MM.1S (cell line): ENCODE data around the gene BCAS3.

ENCODE experiments used
- DNase-seq: peaks from one replicate; pipeline ENCODE4 v3.0.0-alpha.2; 2015
- H2AFZ ChIP-seq: fragments of 300-600 bp; sonication (generic); 2 replicates; pipeline ENCODE4 v1.6.0; 2016; ENCODE audit warnings: antibody characterized with exemption, low read length
- H3F3A ChIP-seq: fragments of 300-600 bp; sonication (generic); 2 replicates; pipeline ENCODE4 v1.6.1; 2016; ENCODE audit warnings: mild to moderate bottlenecking, antibody characterized with exemption, low read length, moderate library complexity, mixed read lengths; ENCODE audit not compliant: insufficient read depth
- H3K27ac ChIP-seq: fragments of 300-600 bp; sonication (generic); 2 replicates; pipeline ENCODE4 v1.5.1; 2016; ENCODE audit warnings: mild to moderate bottlenecking, low read length
- H3K27me3 ChIP-seq: fragments of 300-600 bp; sonication (generic); replicated peaks from 2 replicates; pipeline ENCODE4 v1.6.0; 2016; ENCODE audit warnings: low read length; ENCODE audit not compliant: insufficient read depth
- H3K36me3 ChIP-seq: fragments of 300-600 bp; sonication (generic); replicated peaks from 2 replicates; pipeline ENCODE4 v1.6.1; 2016; ENCODE audit warnings: mild to moderate bottlenecking, low read length, mixed read lengths; ENCODE audit not compliant: insufficient read depth
- H3K4me1 ChIP-seq: fragments of 300-600 bp; sonication (generic); 2 replicates; pipeline ENCODE4 v1.6.1; 2016; ENCODE audit warnings: low read length, mixed read lengths
- H3K4me2 ChIP-seq: fragments of 300-600 bp; sonication (generic); 2 replicates; pipeline ENCODE4 v1.6.0; 2016; ENCODE audit warnings: low read depth, low read length
- H3K4me3 ChIP-seq: fragments of 300-600 bp; sonication (generic); 2 replicates; pipeline ENCODE4 v1.5.1; 2016; ENCODE audit warnings: low read length, mixed read lengths
- H3K79me2 ChIP-seq: fragments of 300-600 bp; sonication (generic); 2 replicates; pipeline ENCODE4 v1.6.1; 2016; ENCODE audit warnings: mixed run types, low read length, mixed read lengths
- H3K9ac ChIP-seq: fragments of 300-600 bp; sonication (generic); 2 replicates; pipeline ENCODE4 v1.6.1; 2016; ENCODE audit warnings: low read length, mixed read lengths
- H3K9me2 ChIP-seq: fragments of 300-600 bp; sonication (generic); replicated peaks from 2 replicates; pipeline ENCODE4 v1.6.1; 2016; ENCODE audit warnings: mild to moderate bottlenecking, low read length, mixed read lengths; ENCODE audit not compliant: insufficient read depth
- H3K9me3 ChIP-seq: fragments of 300-600 bp; sonication (generic); replicated peaks from 2 replicates; pipeline ENCODE4 v1.6.1; 2016; ENCODE audit warnings: mild to moderate bottlenecking, low read length, mixed read lengths; ENCODE audit not compliant: insufficient read depth
- H4K20me1 ChIP-seq: fragments of 300-600 bp; sonication (generic); 2 replicates; pipeline ENCODE4 v1.6.1; 2016; ENCODE audit warnings: mild to moderate bottlenecking, low read length, moderate library complexity, mixed read lengths; ENCODE audit not compliant: insufficient read depth
- CTCF ChIP-seq: fragments of 300-600 bp; sonication (generic); IDR thresholded peaks from 2 replicates; pipeline ENCODE4 v1.5.1; 2016; ENCODE audit warnings: antibody characterized with exemption, low read length, mixed read lengths
- EZH2 ChIP-seq: fragments of 300-600 bp; sonication (generic); optimal IDR thresholded peaks from 2 replicates; pipeline ENCODE3; 2017; ENCODE audit warnings: low read depth, mild to moderate bottlenecking, antibody characterized with exemption, low read length, mixed read lengths
- EZH2phosphoT487 ChIP-seq: fragments of 300-600 bp; sonication (generic); IDR thresholded peaks from 2 replicates; pipeline ENCODE4 v1.6.1; 2018; ENCODE audit warnings: antibody characterized with exemption, low read length

BCAS3 gene

DNA sequence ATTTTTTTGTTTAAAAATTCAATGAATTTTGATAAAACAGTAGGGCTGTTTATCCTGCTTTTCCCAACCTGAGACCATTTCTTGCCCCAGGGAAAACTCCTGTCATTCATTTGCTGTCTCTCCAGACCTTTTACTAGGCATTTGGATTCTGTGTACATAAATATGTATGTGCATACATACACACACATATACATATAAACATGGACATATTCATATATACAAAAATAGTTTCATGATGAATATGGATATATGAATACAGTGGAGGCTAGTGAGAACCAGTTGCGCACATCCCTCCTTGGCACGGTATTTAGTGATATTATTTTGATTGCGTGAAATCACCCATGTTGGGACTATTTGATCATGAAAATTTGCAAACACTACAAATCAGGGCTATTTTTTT lies 269.9 kb downstream of the BCAS3 start:
- Histone ChIP-seq H3K27me3 (no peaks in the 10 kb centered on the region), H3K4me2 (no peak overlapping the region), H3K9me3 (no peaks in the 10 kb centered on the region), H3K9ac (no peak overlapping the region), H3K4me1 (no peaks in the 10 kb centered on the region), H3K27ac (no peak overlapping the region), H3K9me2 (no peaks in the 10 kb centered on the region), H3F3A (no peaks in the 10 kb centered on the region), H2AFZ (no peak overlapping the region), H3K79me2 (no peaks in the 10 kb centered on the region), H3K36me3 (no peaks in the 10 kb centered on the region), H3K4me3 (no peak overlapping the region), H4K20me1 (no peaks in the 10 kb centered on the region)
- no peak for TF ChIP-seq EZH2phosphoT487
- TF ChIP-seq EZH2, result no peak
- no peak for TF ChIP-seq CTCF
- DNase-seq, result no peak

- TF ChIP-seq EZH2, result no peak
- no peak for TF ChIP-seq CTCF
- no peak for DNase-seq
- H3K9me2 ChIP-seq, result no peaks in the 10 kb centered on the region
Measured at GRCh38 chr17:60952747-60953146, 275.1 kb downstream of the BCAS3 start.

GRCh38 chr17:60959011-60959410 lies 281.4 kb downstream of the BCAS3 start:
- TF ChIP-seq EZH2 (no peak), EZH2phosphoT487 (no peak), CTCF (no peak)
- no peaks in the 10 kb centered on the region for H3K4me1 ChIP-seq
- no peak overlapping the region for H3K27ac ChIP-seq

More at GRCh38 chr17:60952747-60953146, 275.1 kb downstream of the BCAS3 start:
- Histone ChIP-seq H3K27ac (no peak overlapping the region), H3K9me3 (no peaks in the 10 kb centered on the region), H3K4me2 (no peak overlapping the region), H3K36me3 (no peaks in the 10 kb centered on the region), H3F3A (no peaks in the 10 kb centered on the region), H3K79me2 (no peaks in the 10 kb centered on the region), H3K9ac (no peak overlapping the region), H3K27me3 (no peaks in the 10 kb centered on the region), H3K4me3 (no peak overlapping the region), H2AFZ (no peak overlapping the region), H3K4me1 (no peaks in the 10 kb centered on the region), H4K20me1 (no peaks in the 10 kb centered on the region)

More at GRCh38 chr17:60959011-60959410, 281.4 kb downstream of the BCAS3 start:
- DNase-seq, result no peak
- Histone ChIP-seq H3K4me3 (no peak overlapping the region), H2AFZ (no peak overlapping the region), H3K36me3 (no peaks in the 10 kb centered on the region), H3K9ac (no peak overlapping the region), H3K27me3 (no peaks in the 10 kb centered on the region), H3K9me3 (no peaks in the 10 kb centered on the region), H3K9me2 (no peaks in the 10 kb centered on the region), H3K4me2 (no peak overlapping the region), H4K20me1 (no peaks in the 10 kb centered on the region), H3K79me2 (no peaks in the 10 kb centered on the region), H3F3A (no peaks in the 10 kb centered on the region)
